Lower lobe of right lung (tissue), 2 donors: Measurements from ENCODE around the gene MYL6. TPM values are rescaled to one million over a fixed set of nuclear protein-coding genes. Genes with fewer than 3 reads are reported as not detected.

Experiments
- ATAC-seq, 2 donors: fragments of 200-7000 bp; cut with Tn5 transposase; one replicate each; pipeline ENCODE4 v1.9.1; 2020 to 2022; ENCODE audit warnings: mild to moderate bottlenecking in 2 of 2, moderate library complexity in 2 of 2
- DNase-seq: peaks from one replicate; pipeline ENCODE4 v3.0.0-alpha.2; 2020
- H3K27ac ChIP-seq: fragments of 200-600 bp; one replicate; pipeline ENCODE4 v1.8.0; 2022
- H3K27me3 ChIP-seq: fragments of 200-600 bp; one replicate; pipeline ENCODE4 v1.8.0; 2022; ENCODE audit warnings: low read depth
- H3K36me3 ChIP-seq: fragments of 200-600 bp; one replicate; pipeline ENCODE4 v1.8.0; 2022; ENCODE audit warnings: mild to moderate bottlenecking
- H3K4me1 ChIP-seq: fragments of 200-600 bp; one replicate; pipeline ENCODE4 v1.8.0; 2022
- H3K4me3 ChIP-seq: fragments of 200-600 bp; one replicate; pipeline ENCODE4 v1.8.0; 2022; ENCODE audit warnings: mild to moderate bottlenecking
- H3K9me3 ChIP-seq: fragments of 200-600 bp; one replicate; pipeline ENCODE4 v1.8.0; 2022
- CTCF ChIP-seq: fragments of 200-600 bp; IDR thresholded peaks from one replicate; pipeline ENCODE4 v1.8.0; 2022; ENCODE audit warnings: antibody characterized with exemption, mild to moderate bottlenecking
- intact Hi-C: fragments of 100-400 bp; cut with DNase I; formaldehyde crosslinking; loops from one replicate; pipeline ENCODE4 v1.11.0; 2022
- total RNA-seq: library from RNA; stranded (reverse); fragmentation: NEBNext Ultra II Directional; extraction: Animal tissue kit (Norgen Biotek cat#: 25700); gene quantifications from one replicate; pipeline ENCODE4 v1.2.1, GENCODE V29; 2021
- donor health status: DM: no; HTN: yes; CAD: no; lungs with severe emphysema.

The MYL6 gene
- total RNA-seq, 1 donor from 2014 or later, result 1,292 TPM

DNA sequence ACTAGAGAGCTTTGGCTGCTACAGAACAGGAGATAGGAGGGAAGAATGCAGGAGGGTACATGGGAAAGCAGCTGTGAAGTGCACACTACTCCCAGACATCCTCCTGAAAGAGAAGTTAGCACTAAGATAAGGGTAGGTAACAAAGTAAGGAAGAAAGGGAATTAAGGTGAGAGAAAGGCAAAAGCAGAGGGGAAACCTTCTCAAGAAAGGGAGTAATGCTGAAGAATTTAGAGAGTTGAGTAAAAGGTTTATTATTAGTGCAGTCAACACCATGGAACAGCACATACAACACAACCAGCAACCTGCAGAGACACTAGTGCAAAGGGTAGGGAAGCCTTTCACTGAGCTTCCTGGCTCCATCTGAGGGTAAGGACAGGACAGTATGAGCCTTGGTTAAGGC, 46.1 kb downstream of the MYL6 start:
- ATAC-seq (peak in 1 of 2 donors; percentile 5), DNase-seq (no peak)
- no peaks in the 10 kb centered on the region for H3K27me3 ChIP-seq
- peak overlapping the region; percentile 16 for H3K27ac ChIP-seq
- no peaks in the 10 kb centered on the region for H3K4me1 ChIP-seq
- H3K9me3 ChIP-seq, result no peaks in the 10 kb centered on the region
- H3K36me3 ChIP-seq, result peaks cover 48% of the 10 kb centered on the region
- H3K4me3 ChIP-seq, result no peak overlapping the region
- no peak for TF ChIP-seq CTCF
- intact Hi-C loops, result no loop called here

- Histone ChIP-seq H3K4me1 (no peaks in the 10 kb centered on the region), H3K27ac (no peak overlapping the region), H3K27me3 (no peaks in the 10 kb centered on the region), H3K36me3 (peaks cover 60% of the 10 kb centered on the region), H3K9me3 (no peaks in the 10 kb centered on the region), H3K4me3 (no peak overlapping the region)
- DNase-seq (no peak), ATAC-seq (no peak)
- intact Hi-C loops, result no loop called here
- no peak for TF ChIP-seq CTCF
These were observed 47.3 kb downstream of the MYL6 start for GRCh38 chr12:56205445-56205844.

DNA sequence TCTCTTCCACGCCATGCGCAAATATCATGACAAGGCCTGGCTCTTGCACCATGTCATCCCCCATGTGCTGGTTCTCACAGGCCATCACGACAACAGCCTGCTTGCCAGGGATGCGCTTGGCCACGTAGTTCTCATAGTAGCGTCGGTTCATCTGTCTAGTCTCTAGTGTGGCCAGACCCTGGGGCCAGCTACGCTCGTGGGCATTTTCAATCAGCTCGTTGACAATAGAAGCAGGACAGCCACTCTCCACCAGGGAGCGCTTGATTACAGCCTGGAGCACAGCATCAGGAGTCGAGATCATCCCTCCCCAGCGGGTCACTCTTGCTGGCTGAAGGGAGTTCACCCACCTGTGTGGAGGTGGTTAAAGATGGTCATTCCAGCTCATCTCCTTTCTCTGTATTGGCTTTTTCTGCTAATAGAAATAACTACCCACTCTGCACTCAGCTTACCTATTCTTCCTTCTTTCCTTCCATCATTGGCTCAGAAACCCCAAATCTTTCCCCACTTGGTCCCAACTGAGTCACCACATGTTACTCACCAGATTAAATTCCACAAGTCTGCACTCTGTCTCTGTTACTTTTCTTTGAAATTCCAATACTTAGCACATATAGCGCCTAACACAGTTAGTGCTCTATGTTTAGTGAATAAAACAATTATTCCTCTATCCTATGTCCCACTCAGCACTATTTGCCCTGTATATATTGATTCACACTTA, 48.5 kb downstream of the MYL6 start:
- peak; percentile 54 for TF ChIP-seq CTCF
- no peaks in the 10 kb centered on the region for H3K4me1 ChIP-seq
- H3K36me3 ChIP-seq, result peaks cover 70% of the 10 kb centered on the region
- H3K4me3 ChIP-seq, result no peak overlapping the region
- H3K27me3 ChIP-seq, result no peaks in the 10 kb centered on the region
- intact Hi-C loops, result no loop called here
- no peak for DNase-seq
- H3K27ac ChIP-seq, result no peak overlapping the region
- ATAC-seq, result peak; percentile 61 to 72
- H3K9me3 ChIP-seq, result no peaks in the 10 kb centered on the region

DNA sequence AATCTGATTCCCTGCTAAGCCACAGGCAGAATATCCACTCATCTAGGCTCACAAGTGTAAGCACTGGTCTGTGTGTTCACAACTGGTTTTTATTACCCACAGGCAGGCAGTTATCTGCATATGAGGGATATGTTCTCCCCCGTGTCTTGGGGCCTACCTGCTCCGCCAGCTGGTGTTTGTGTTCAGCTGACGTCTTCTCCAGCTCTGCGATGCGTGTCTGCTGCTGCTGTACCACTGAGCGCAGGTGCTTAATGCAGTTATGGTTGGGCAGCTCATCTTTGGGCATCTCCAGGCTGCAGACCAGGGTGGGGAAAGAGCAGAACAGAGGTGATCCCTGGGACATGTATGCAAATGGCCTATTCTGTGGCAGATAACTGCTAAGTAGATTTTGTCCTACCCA, 49.8 kb downstream of the MYL6 start:
- H3K36me3 ChIP-seq, result peaks cover 84% of the 10 kb centered on the region
- intact Hi-C loops, result no loop called here
- ATAC-seq, result no peak

More for the DNA sequence above, 49.8 kb downstream of the MYL6 start:
- no peak overlapping the region for H3K27ac ChIP-seq
- no peaks in the 10 kb centered on the region for H3K9me3 ChIP-seq
- no peak overlapping the region for H3K4me3 ChIP-seq
- no peak for TF ChIP-seq CTCF
- no peaks in the 10 kb centered on the region for H3K27me3 ChIP-seq
- no peaks in the 10 kb centered on the region for H3K4me1 ChIP-seq
- DNase-seq, result no peak

Other genes with a start within 250 kb of the MYL6 start
- 28.9 TPM for gene PYM1, start 230.5 kb upstream of the MYL6 start, total RNA-seq
- gene DGKA, start 227.2 kb upstream of the MYL6 start, total RNA-seq, result 35.3 TPM
- 1.2 TPM for gene PMEL, start 192.3 kb upstream of the MYL6 start, total RNA-seq
- 22.2 TPM for gene CDK2, start 191.5 kb upstream of the MYL6 start, total RNA-seq
- gene RAB5B, start 184.3 kb upstream of the MYL6 start, total RNA-seq, result 138 TPM
- gene SUOX, start 161.1 kb upstream of the MYL6 start, total RNA-seq, result 23.3 TPM
- gene IKZF4, start 137.3 kb upstream of the MYL6 start, total RNA-seq, result 13.1 TPM
- gene RPS26, start 116.4 kb upstream of the MYL6 start, total RNA-seq, result 77.2 TPM
- gene ERBB3, start 78.2 kb upstream of the MYL6 start, total RNA-seq, result 80.5 TPM
- 69.4 TPM for gene PA2G4, start 53.8 kb upstream of the MYL6 start, total RNA-seq
- 2,837 TPM for gene RPL41, start 41.7 kb upstream of the MYL6 start, total RNA-seq
- 12.5 TPM for gene ZC3H10, start 40.1 kb upstream of the MYL6 start, total RNA-seq
- 114 TPM for gene ESYT1, start 30.1 kb upstream of the MYL6 start, total RNA-seq
- gene MYL6B, start 5.8 kb upstream of the MYL6 start, total RNA-seq, result 21.4 TPM
- gene SMARCC2, start 31.1 kb downstream of the MYL6 start, total RNA-seq, result 115 TPM
- gene RNF41, start 63.6 kb downstream of the MYL6 start, total RNA-seq, result 49.8 TPM
- 20.9 TPM for gene NABP2, start 66.0 kb downstream of the MYL6 start, total RNA-seq
- gene SLC39A5, start 71.7 kb downstream of the MYL6 start, total RNA-seq, result not detected
- gene ANKRD52, start 100.0 kb downstream of the MYL6 start, total RNA-seq, result 27.8 TPM
- 12.8 TPM for gene COQ10A, start 108.6 kb downstream of the MYL6 start, total RNA-seq
- 175 TPM for gene CS, start 142.0 kb downstream of the MYL6 start, total RNA-seq
- 91.5 TPM for gene CNPY2, start 157.6 kb downstream of the MYL6 start, total RNA-seq
- 93.5 TPM for gene PAN2, start 175.6 kb downstream of the MYL6 start, total RNA-seq
- 0.56 TPM for gene IL23A, start 180.5 kb downstream of the MYL6 start, total RNA-seq
- 213 TPM for gene STAT2, start 201.7 kb downstream of the MYL6 start, total RNA-seq
- not detected for gene APOF, start 204.5 kb downstream of the MYL6 start, total RNA-seq